Osteoblast (primary cell): ENCODE data around the gene DMD. TPM values are rescaled to one million over a fixed set of nuclear protein-coding genes. Genes with fewer than 3 reads are reported as not detected.
"Not testable (repeated sequence)": the region's sequence is repeated elsewhere in the genome, so short reads cannot be mapped to it uniquely, and the experiment has no call there.

Experiments used
- DNase-seq: peaks from one replicate; pipeline ENCODE4 v3.0.0; 2011; ENCODE audit warnings: low spot score, mixed read lengths; ENCODE audit not compliant: insufficient read length; ENCODE audit errors: missing footprints
- H2AFZ ChIP-seq: 2 replicates; pipeline ENCODE4 v1.6.0; 2011; ENCODE audit warnings: mild to moderate bottlenecking, low read length
- H3K27ac ChIP-seq: 2 replicates; pipeline ENCODE4 v1.5.1; 2011; ENCODE audit warnings: mild to moderate bottlenecking, low read depth, low read length, moderate library complexity
- H3K27me3 ChIP-seq: 2 replicates; pipeline ENCODE4 v1.6.0; 2012; ENCODE audit warnings: mild to moderate bottlenecking, control low read depth, inconsistent platforms, low read length, moderate library complexity; ENCODE audit not compliant: insufficient read depth
- H3K36me3 ChIP-seq: 2 replicates; pipeline ENCODE4 v1.5.1; 2011; ENCODE audit warnings: mild to moderate bottlenecking, low read length, control low read depth, moderate library complexity; ENCODE audit not compliant: insufficient read depth
- H3K4me1 ChIP-seq: 2 replicates; pipeline ENCODE4 v1.5.1; 2011; ENCODE audit warnings: mild to moderate bottlenecking, low read length, control low read depth, moderate library complexity; ENCODE audit not compliant: insufficient read depth
- H3K4me2 ChIP-seq: 2 replicates; pipeline ENCODE4 v1.6.0; 2011; ENCODE audit warnings: mild to moderate bottlenecking, low read length; ENCODE audit not compliant: insufficient read depth
- H3K4me3 ChIP-seq: fragments of 200-600 bp; sonication (generic); 3 replicates; pipeline ENCODE4 v1.5.1; 2012; ENCODE audit warnings: mild to moderate bottlenecking, low read length, inconsistent platforms; ENCODE audit not compliant: insufficient read depth
- H3K79me2 ChIP-seq: 2 replicates; pipeline ENCODE4 v1.6.0; 2012; ENCODE audit warnings: mild to moderate bottlenecking, low read length, control low read depth, inconsistent platforms; ENCODE audit not compliant: insufficient read depth
- H3K9me3 ChIP-seq: 2 replicates; pipeline ENCODE4 v1.5.1; 2011; ENCODE audit warnings: low read depth, low read length, control low read depth
- H4K20me1 ChIP-seq: 2 replicates; pipeline ENCODE4 v1.6.0; 2012; ENCODE audit warnings: mild to moderate bottlenecking, low read length, control low read depth; ENCODE audit not compliant: insufficient read depth
- CTCF ChIP-seq: IDR thresholded peaks from 2 replicates; pipeline ENCODE4 v1.5.1; 2011; ENCODE audit warnings: mild to moderate bottlenecking, low read depth, low read length, moderate library complexity; ENCODE audit errors: extremely low read depth
- total RNA-seq: library from RNA; depleted of rRNA; stranded (reverse); fragments of >200 nt; gene quantifications from 2 replicates; pipeline ENCODE4 v1.2.3, GENCODE V29; 2012

The DMD gene
- total RNA-seq, 1 donor, result 12.7 TPM

- H3K27ac ChIP-seq, result no peak overlapping the region
- no peaks in the 10 kb centered on the region for H3K36me3 ChIP-seq
- no peak for TF ChIP-seq CTCF
- no peaks in the 10 kb centered on the region for H3K4me1 ChIP-seq
- H3K4me3 ChIP-seq, result no peak overlapping the region
- no peak overlapping the region for H2AFZ ChIP-seq
- H3K4me2 ChIP-seq, result no peak overlapping the region
- no peaks in the 10 kb centered on the region for H3K79me2 ChIP-seq
- no peak for DNase-seq
- H3K27me3 ChIP-seq, result no peaks in the 10 kb centered on the region
- H3K9me3 ChIP-seq, result no peaks in the 10 kb centered on the region
- H4K20me1 ChIP-seq, result no peaks in the 10 kb centered on the region
Observed at GRCh38 chrX:31471229-31471628, 1740.1 kb downstream of the DMD start.

- not testable (repeated sequence) for H3K9me3 ChIP-seq
Observed at GRCh38 chrX:31470753-31471152, 1740.6 kb downstream of the DMD start.

GRCh38 chrX:31464306-31464915 is 1746.9 kb downstream of the DMD start:
- Histone ChIP-seq H3K36me3 (no peaks in the 10 kb centered on the region), H3K9me3 (no peaks in the 10 kb centered on the region), H3K4me1 (no peaks in the 10 kb centered on the region), H4K20me1 (no peaks in the 10 kb centered on the region), H3K4me3 (no peak overlapping the region), H3K79me2 (no peaks in the 10 kb centered on the region), H3K4me2 (no peak overlapping the region), H3K27me3 (no peaks in the 10 kb centered on the region), H3K27ac (no peak overlapping the region), H2AFZ (no peak overlapping the region)
- DNase-seq, result no peak
- no peak for TF ChIP-seq CTCF

More at GRCh38 chrX:31470753-31471152, 1740.6 kb downstream of the DMD start:
- not testable (repeated sequence) for H3K27ac ChIP-seq, H2AFZ ChIP-seq, H3K36me3 ChIP-seq, H3K4me2 ChIP-seq, H3K4me3 ChIP-seq, H3K27me3 ChIP-seq, DNase-seq, H3K79me2 ChIP-seq, H4K20me1 ChIP-seq, H3K4me1 ChIP-seq

- Histone ChIP-seq H3K4me3 (no peak overlapping the region), H3K27ac (no peak overlapping the region), H3K9me3 (no peaks in the 10 kb centered on the region), H3K36me3 (no peaks in the 10 kb centered on the region), H3K4me1 (peaks cover 2% of the 10 kb centered on the region), H3K79me2 (no peaks in the 10 kb centered on the region), H3K27me3 (no peaks in the 10 kb centered on the region), H3K4me2 (no peak overlapping the region), H4K20me1 (no peaks in the 10 kb centered on the region), H2AFZ (no peak overlapping the region)
- no peak for TF ChIP-seq CTCF
- no peak for DNase-seq
Observed at GRCh38 chrX:31461266-31461665, 1750.1 kb downstream of the DMD start.
